Measurements from ENCODE around the gene PIEZO2. TPM values are rescaled to one million over a fixed set of nuclear protein-coding genes. Genes with fewer than 3 reads are reported as not detected.

PIEZO2 gene
- polyA plus RNA-seq, 1 donor (not counting 4 experiments of a cell fraction or from before 2014, with no cell fraction given), result not detected

- FAIRE-seq, result no peak
- Histone ChIP-seq H4K20me1 (ENCODE audit: control insufficient read depth, extremely low read depth, insufficient read depth, low read length) (no peaks in the 10 kb centered on the region), H3K27ac (ENCODE audit: control insufficient read depth, insufficient read depth, low read length) (no peak overlapping the region), H2AFZ (ENCODE audit: control insufficient read depth, low read length) (no peak overlapping the region), H3K79me2 (ENCODE audit: control insufficient read depth, insufficient read depth, low read length) (no peaks in the 10 kb centered on the region), H3K27me3 (ENCODE audit: control insufficient read depth, extremely low read depth, insufficient read depth, low read length) (peaks cover 5% of the 10 kb centered on the region), H3K9me1 (ENCODE audit: control insufficient read depth, extremely low read depth, insufficient read depth, low read length) (no peaks in the 10 kb centered on the region), H3K9ac (ENCODE audit: control insufficient read depth, extremely low read depth, insufficient read depth, low read length) (no peak overlapping the region), H3K9me3 (ENCODE audit: control insufficient read depth, low read depth, low read length) (no peaks in the 10 kb centered on the region), H3K4me3 (ENCODE audit: control insufficient read depth in 2 of 3, extremely low read depth in 1 of 3, insufficient read depth in 2 of 3, low read depth in 1 of 3, low read length in 3 of 3) (no peak overlapping the region), H3K4me2 (ENCODE audit: control insufficient read depth, extremely low read depth, insufficient read depth, low read depth, low read length) (no peak overlapping the region), H3K36me3 (ENCODE audit: control insufficient read depth in 2 of 2, extremely low read depth in 1 of 2, insufficient read depth in 2 of 2, low read length in 2 of 2) (no peaks in the 10 kb centered on the region), H3K4me1 (ENCODE audit: control insufficient read depth, extremely low read depth, insufficient read depth, low read length) (no peaks in the 10 kb centered on the region)
- TF ChIP-seq EZH2 (IDR thresholded peaks at IDR 0.05; ENCODE audit: low read length), result no peak
- TF ChIP-seq, protein P1, sequence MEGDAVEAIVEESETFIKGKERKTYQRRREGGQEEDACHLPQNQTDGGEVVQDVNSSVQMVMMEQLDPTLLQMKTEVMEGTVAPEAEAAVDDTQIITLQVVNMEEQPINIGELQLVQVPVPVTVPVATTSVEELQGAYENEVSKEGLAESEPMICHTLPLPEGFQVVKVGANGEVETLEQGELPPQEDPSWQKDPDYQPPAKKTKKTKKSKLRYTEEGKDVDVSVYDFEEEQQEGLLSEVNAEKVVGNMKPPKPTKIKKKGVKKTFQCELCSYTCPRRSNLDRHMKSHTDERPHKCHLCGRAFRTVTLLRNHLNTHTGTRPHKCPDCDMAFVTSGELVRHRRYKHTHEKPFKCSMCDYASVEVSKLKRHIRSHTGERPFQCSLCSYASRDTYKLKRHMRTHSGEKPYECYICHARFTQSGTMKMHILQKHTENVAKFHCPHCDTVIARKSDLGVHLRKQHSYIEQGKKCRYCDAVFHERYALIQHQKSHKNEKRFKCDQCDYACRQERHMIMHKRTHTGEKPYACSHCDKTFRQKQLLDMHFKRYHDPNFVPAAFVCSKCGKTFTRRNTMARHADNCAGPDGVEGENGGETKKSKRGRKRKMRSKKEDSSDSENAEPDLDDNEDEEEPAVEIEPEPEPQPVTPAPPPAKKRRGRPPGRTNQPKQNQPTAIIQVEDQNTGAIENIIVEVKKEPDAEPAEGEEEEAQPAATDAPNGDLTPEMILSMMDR (optimal IDR thresholded peaks at IDR 0.05 in 1 of 3, IDR thresholded peaks at IDR 0.05 in 1 of 3, conservative IDR thresholded peaks at IDR 0.05 in 1 of 3; ENCODE audit: extremely low read depth in 1 of 3, insufficient read depth in 2 of 3, low read length in 3 of 3), result no peak
- dilution Hi-C loops (cut with MboI; ENCODE audit: extremely low pct_ligation_motif_present, low sequenced_read_pairs), result no loop called here
- DNase-seq (ENCODE audit: low read depth, low spot score), result no peak
Measured at GRCh38 chr18:10685484-10685883, 463.9 kb downstream of the PIEZO2 start.

GRCh38 chr18:10682368-10682714 lies 467.0 kb downstream of the PIEZO2 start:
- Histone ChIP-seq H3K4me2 (ENCODE audit: control insufficient read depth, extremely low read depth, insufficient read depth, low read depth, low read length) (no peak overlapping the region), H3K27me3 (ENCODE audit: control insufficient read depth, extremely low read depth, insufficient read depth, low read length) (no peaks in the 10 kb centered on the region), H3K27ac (ENCODE audit: control insufficient read depth, insufficient read depth, low read length) (no peak overlapping the region), H3K36me3 (ENCODE audit: control insufficient read depth in 2 of 2, extremely low read depth in 1 of 2, insufficient read depth in 2 of 2, low read length in 2 of 2) (no peaks in the 10 kb centered on the region), H3K9me3 (ENCODE audit: control insufficient read depth, low read depth, low read length) (no peaks in the 10 kb centered on the region), H3K9me1 (ENCODE audit: control insufficient read depth, extremely low read depth, insufficient read depth, low read length) (no peaks in the 10 kb centered on the region), H3K4me1 (ENCODE audit: control insufficient read depth, extremely low read depth, insufficient read depth, low read length) (no peaks in the 10 kb centered on the region), H3K79me2 (ENCODE audit: control insufficient read depth, insufficient read depth, low read length) (no peaks in the 10 kb centered on the region), H2AFZ (ENCODE audit: control insufficient read depth, low read length) (no peak overlapping the region), H3K9ac (ENCODE audit: control insufficient read depth, extremely low read depth, insufficient read depth, low read length) (no peak overlapping the region), H4K20me1 (ENCODE audit: control insufficient read depth, extremely low read depth, insufficient read depth, low read length) (no peaks in the 10 kb centered on the region), H3K4me3 (ENCODE audit: control insufficient read depth in 2 of 3, extremely low read depth in 1 of 3, insufficient read depth in 2 of 3, low read depth in 1 of 3, low read length in 3 of 3) (no peak overlapping the region)
- FAIRE-seq (no peak), DNase-seq (ENCODE audit: low read depth, low spot score) (no peak)
- no peak for TF ChIP-seq EZH2 (IDR thresholded peaks at IDR 0.05; ENCODE audit: low read length)
- TF ChIP-seq, protein P1 (optimal IDR thresholded peaks at IDR 0.05 in 1 of 3, IDR thresholded peaks at IDR 0.05 in 1 of 3, conservative IDR thresholded peaks at IDR 0.05 in 1 of 3; ENCODE audit: extremely low read depth in 1 of 3, insufficient read depth in 2 of 3, low read length in 3 of 3), result no peak
- dilution Hi-C loops (cut with MboI; ENCODE audit: extremely low pct_ligation_motif_present, low sequenced_read_pairs), result no loop called here

All from keratinocyte (primary cell).